Gastrocnemius medialis (tissue), 4 donors: Measurements from ENCODE around the gene CYTH4. TPM values are rescaled to one million over a fixed set of nuclear protein-coding genes. Genes with fewer than 3 reads are reported as not detected.

Source experiments
- ATAC-seq, 2 donors: fragments of 150-250 bp; one replicate each; pipeline ENCODE4 v1.9.1; 2016
- DNase-seq, 2 donors: peaks; one replicate each; pipeline ENCODE4 v3.0.0-alpha.2; 2019
- H3K27ac ChIP-seq, 4 donors: fragments of 200-600 bp; sonication (generic); 1 replicate in 1 of 4; 2 replicates in 3 of 4; pipeline ENCODE4 v1.5.1; 2016 to 2018; ENCODE audit warnings: mild to moderate bottlenecking in 2 of 4, moderate library complexity in 1 of 4
- H3K27me3 ChIP-seq, 3 donors: fragments of 200-600 bp; sonication (generic) in 2 of 3; 1 replicate in 1 of 3; 2 replicates in 2 of 3; pipeline versions ENCODE4 v1.5.1 to v1.6.0; 2016 to 2019; ENCODE audit warnings: mild to moderate bottlenecking in 1 of 3, moderate library complexity in 1 of 3
- H3K36me3 ChIP-seq, 2 donors: fragments of 200-600 bp; sonication (generic) in 1 of 2; one replicate each; pipeline ENCODE4 v1.5.1; 2017 to 2018
- H3K4me1 ChIP-seq, 2 donors: fragments of 200-600 bp; sonication (generic) in 1 of 2; one replicate each; pipeline ENCODE4 v1.5.1; 2016 to 2017; ENCODE audit warnings: mild to moderate bottlenecking in 2 of 2
- H3K4me3 ChIP-seq, 4 donors: fragments of 200-600 bp; sonication (generic) in 3 of 4; 1 replicate in 1 of 4; 2 replicates in 3 of 4; pipeline ENCODE4 v1.5.1; 2016 to 2019; ENCODE audit warnings: mild to moderate bottlenecking in 2 of 4
- H3K9me3 ChIP-seq, 3 donors: fragments of 200-600 bp; sonication (generic) in 2 of 3; 1 replicate in 1 of 3; 2 replicates in 2 of 3; pipeline ENCODE4 v1.5.1; 2016 to 2019
- CTCF ChIP-seq, 5 experiments: fragments of 450-650 bp in 3 of 5; fragments of 200-600 bp in 2 of 5; sonication (generic) in 2 of 5; IDR thresholded peaks in 4 of 5; conservative IDR thresholded peaks in 1 of 5; 1 replicate in 4 of 5; 2 replicates in 1 of 5; pipeline ENCODE4 v1.5.1; 2016 to 2019; ENCODE audit warnings: antibody characterized with exemption in 5 of 5, mild to moderate bottlenecking in 3 of 5, moderate library complexity in 3 of 5
- POLR2A ChIP-seq, 2 donors: fragments of 450-650 bp; IDR thresholded peaks; one replicate each; pipeline ENCODE4 v1.6.1; 2017; ENCODE audit warnings: antibody characterized with exemption in 2 of 2, mild to moderate bottlenecking in 2 of 2, moderate library complexity in 2 of 2
- in situ Hi-C, 4 donors: fragments of 200-750 bp; cut with MboI; loops; one replicate each; pipeline versions ENCODE4 v1.15.0 to v1.8.0; 2017; ENCODE audit warnings: low sequenced_read_pairs in 4 of 4
- intact Hi-C: fragments of 100-400 bp; cut with DNase I; formaldehyde crosslinking; loops from one replicate; pipeline ENCODE4 v1.15.1; 2023; ENCODE audit warnings: low total_unique reads
- total RNA-seq, 4 donors: library from RNA; depleted of rRNA; stranded (reverse); fragments of >200 nt; gene quantifications; one replicate each; pipeline versions ENCODE4 v1.1.0 to v1.2.3, GENCODE V29; 2016

CYTH4 gene
- total RNA-seq, 4 donors from 2014 or later: 1.7 to 2.2 (median 2.0) TPM; not detected in 1

GRCh38 chr22:37312549-37313183 is 30.4 kb downstream of the CYTH4 start:
- no peak for DNase-seq
- intact Hi-C loops: loop anchor here (10.0 kb wide), 1 partner anchor 112 kb away; the partner anchor contains the start of gene ELFN2
- no peaks in the 10 kb centered on the region for H3K36me3 ChIP-seq
- TF ChIP-seq POLR2A (IDR thresholded peaks at IDR 0.05) (no peak), CTCF (IDR thresholded peaks at IDR 0.05 in 4 of 5, conservative IDR thresholded peaks at IDR 0.05 in 1 of 5) (no peak)
- H3K4me1 ChIP-seq: no peaks in the 10 kb centered on the region
- no peaks in the 10 kb centered on the region for H3K9me3 ChIP-seq
- H3K27ac ChIP-seq: no peak overlapping the region
- in situ Hi-C loops: no loop called here
- H3K4me3 ChIP-seq: no peak overlapping the region
- ATAC-seq: no peak
- H3K27me3 ChIP-seq: no peaks in the 10 kb centered on the region

GRCh38 chr22:37313376-37314314 is 31.3 kb downstream of the CYTH4 start:
- no peak for DNase-seq
- Histone ChIP-seq H3K36me3 (no peaks in the 10 kb centered on the region), H3K4me1 (no peaks in the 10 kb centered on the region), H3K27ac (no peak overlapping the region), H3K27me3 (no peaks in the 10 kb centered on the region), H3K4me3 (no peak overlapping the region), H3K9me3 (no peaks in the 10 kb centered on the region)
- in situ Hi-C loops: no loop called here
- no peak for TF ChIP-seq CTCF (IDR thresholded peaks at IDR 0.05 in 4 of 5, conservative IDR thresholded peaks at IDR 0.05 in 1 of 5)
- intact Hi-C loops: loop anchor here (10.0 kb wide), 1 partner anchor 111 kb away; the partner anchor contains the start of gene ELFN2
- no peak for ATAC-seq

- in situ Hi-C loops: no loop called here
- Histone ChIP-seq H3K27me3 (no peaks in the 10 kb centered on the region), H3K4me3 (no peak overlapping the region), H3K9me3 (no peaks in the 10 kb centered on the region), H3K27ac (no peak overlapping the region), H3K36me3 (no peaks in the 10 kb centered on the region), H3K4me1 (no peaks in the 10 kb centered on the region)
- no peak for TF ChIP-seq POLR2A (IDR thresholded peaks at IDR 0.05)
- TF ChIP-seq CTCF (IDR thresholded peaks at IDR 0.05 in 4 of 5, conservative IDR thresholded peaks at IDR 0.05 in 1 of 5): no peak
- ATAC-seq (no peak), DNase-seq (no peak)
- intact Hi-C loops: loop anchor here (10.0 kb wide), 1 partner anchor 110 kb away; the partner anchor contains the start of gene ELFN2
Observed at GRCh38 chr22:37314315-37315074, 32.2 kb downstream of the CYTH4 start.

GRCh38 chr22:37316405-37316804 is 34.1 kb downstream of the CYTH4 start:
- intact Hi-C loops: loop anchor here (2.0 to 10.0 kb wide), 2 partner anchors 108 to 140 kb away; partner anchors contain the start of gene ELFN2
- no peak for DNase-seq

More at GRCh38 chr22:37316405-37316804, 34.1 kb downstream of the CYTH4 start:
- Histone ChIP-seq H3K9me3 (no peaks in the 10 kb centered on the region), H3K27ac (no peak overlapping the region), H3K4me1 (no peaks in the 10 kb centered on the region), H3K36me3 (no peaks in the 10 kb centered on the region), H3K27me3 (no peaks in the 10 kb centered on the region), H3K4me3 (no peak overlapping the region)
- TF ChIP-seq POLR2A (IDR thresholded peaks at IDR 0.05) (no peak), CTCF (IDR thresholded peaks at IDR 0.05 in 4 of 5, conservative IDR thresholded peaks at IDR 0.05 in 1 of 5) (no peak)
- ATAC-seq: no peak
- in situ Hi-C loops: no loop called here
